Nephron progenitor cell (in vitro differentiated cells): ENCODE measurements around the gene TMEM8B.

Source experiments
- DNase-seq: peaks from one replicate; pipeline ENCODE4 v3.0.0; 2021
- H3K27ac Mint-ChIP-seq: 2 replicates; pipeline ENCODE4 v1.8.0; 2021; ENCODE audit warnings: mild to moderate bottlenecking, moderate library complexity, mixed read lengths
- H3K27me3 Mint-ChIP-seq: 2 replicates; pipeline ENCODE4 v1.8.0; 2021; ENCODE audit warnings: mild to moderate bottlenecking, low read depth, mixed read lengths; ENCODE audit not compliant: poor library complexity
- H3K36me3 Mint-ChIP-seq: 2 replicates; pipeline ENCODE4 v1.8.0; 2021; ENCODE audit warnings: low read depth, mixed read lengths
- H3K4me1 Mint-ChIP-seq: 2 replicates; pipeline ENCODE4 v1.8.0; 2021; ENCODE audit warnings: mixed read lengths
- H3K4me3 Mint-ChIP-seq: 2 replicates; pipeline ENCODE4 v1.8.0; 2021; ENCODE audit warnings: mild to moderate bottlenecking, moderate library complexity, mixed read lengths
- H3K9me3 Mint-ChIP-seq: 2 replicates; pipeline ENCODE4 v1.8.0; 2021; ENCODE audit warnings: mild to moderate bottlenecking, moderate library complexity, mixed read lengths
- TF ChIP-seq, protein P1 (sequence below): fragments of 200-600 bp; sonication (generic); IDR thresholded peaks from 2 replicates; pipeline ENCODE4 v1.5.0; 2021; ENCODE audit warnings: antibody characterized with exemption

TMEM8B gene

GRCh38 chr9:35903049-35903448, 74.0 kb downstream of the TMEM8B start:
- no peaks in the 10 kb centered on the region for H3K9me3 Mint-ChIP-seq
- H3K4me1 Mint-ChIP-seq = peaks cover 45% of the 10 kb centered on the region
- no peak overlapping the region for H3K4me3 Mint-ChIP-seq
- DNase-seq = no peak
- H3K27me3 Mint-ChIP-seq = peaks cover 41% of the 10 kb centered on the region
- H3K36me3 Mint-ChIP-seq = no peaks in the 10 kb centered on the region
- TF ChIP-seq, protein P1, sequence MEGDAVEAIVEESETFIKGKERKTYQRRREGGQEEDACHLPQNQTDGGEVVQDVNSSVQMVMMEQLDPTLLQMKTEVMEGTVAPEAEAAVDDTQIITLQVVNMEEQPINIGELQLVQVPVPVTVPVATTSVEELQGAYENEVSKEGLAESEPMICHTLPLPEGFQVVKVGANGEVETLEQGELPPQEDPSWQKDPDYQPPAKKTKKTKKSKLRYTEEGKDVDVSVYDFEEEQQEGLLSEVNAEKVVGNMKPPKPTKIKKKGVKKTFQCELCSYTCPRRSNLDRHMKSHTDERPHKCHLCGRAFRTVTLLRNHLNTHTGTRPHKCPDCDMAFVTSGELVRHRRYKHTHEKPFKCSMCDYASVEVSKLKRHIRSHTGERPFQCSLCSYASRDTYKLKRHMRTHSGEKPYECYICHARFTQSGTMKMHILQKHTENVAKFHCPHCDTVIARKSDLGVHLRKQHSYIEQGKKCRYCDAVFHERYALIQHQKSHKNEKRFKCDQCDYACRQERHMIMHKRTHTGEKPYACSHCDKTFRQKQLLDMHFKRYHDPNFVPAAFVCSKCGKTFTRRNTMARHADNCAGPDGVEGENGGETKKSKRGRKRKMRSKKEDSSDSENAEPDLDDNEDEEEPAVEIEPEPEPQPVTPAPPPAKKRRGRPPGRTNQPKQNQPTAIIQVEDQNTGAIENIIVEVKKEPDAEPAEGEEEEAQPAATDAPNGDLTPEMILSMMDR = peak; percentile 59
- H3K27ac Mint-ChIP-seq = no peak overlapping the region

DNA sequence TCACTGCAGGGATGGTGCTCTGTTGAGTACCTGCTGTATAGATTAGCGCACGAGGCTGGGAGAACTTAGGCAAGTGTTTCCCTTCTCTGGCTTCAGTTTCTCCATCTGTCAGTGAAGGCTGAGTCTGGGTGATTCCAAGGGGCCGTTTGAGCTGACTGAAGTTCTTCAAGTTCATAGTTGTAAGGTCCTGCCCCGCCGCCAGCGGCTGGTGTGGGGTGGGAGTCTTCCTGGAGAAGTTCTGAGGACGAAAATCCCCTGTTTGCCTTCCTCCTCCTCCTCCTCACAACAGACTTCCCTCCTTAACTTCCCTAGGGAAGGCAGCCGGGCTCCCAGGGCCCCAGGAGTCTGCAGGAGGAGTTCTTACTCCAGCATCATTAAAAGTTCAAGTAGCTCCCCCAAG, 75.3 kb downstream of the TMEM8B start:
- H3K27me3 Mint-ChIP-seq = peaks cover 34% of the 10 kb centered on the region
- TF ChIP-seq, protein P1 = no peak
- DNase-seq = no peak
- H3K27ac Mint-ChIP-seq = no peak overlapping the region
- H3K4me3 Mint-ChIP-seq = no peak overlapping the region
- no peaks in the 10 kb centered on the region for H3K9me3 Mint-ChIP-seq
- peaks cover 58% of the 10 kb centered on the region for H3K4me1 Mint-ChIP-seq
- H3K36me3 Mint-ChIP-seq = no peaks in the 10 kb centered on the region

- DNase-seq = no peak
- Mint-ChIP-seq H3K36me3 (no peaks in the 10 kb centered on the region), H3K4me3 (peak overlapping the region; percentile 5), H3K4me1 (peaks cover 63% of the 10 kb centered on the region), H3K9me3 (no peaks in the 10 kb centered on the region), H3K27me3 (peaks cover 31% of the 10 kb centered on the region), H3K27ac (peak overlapping the region; percentile 86)
- TF ChIP-seq, protein P1 = no peak
These were observed 76.2 kb downstream of the TMEM8B start for GRCh38 chr9:35905051-35905781.

- Mint-ChIP-seq H3K4me3 (peak within 1 kb of the TSS; percentile 47), H3K27ac (peak within 1 kb of the TSS; percentile 97), H3K4me1 (peaks cover 71% of the 10 kb centered on the region), H3K27me3 (peaks cover 22% of the 10 kb centered on the region), H3K36me3 (no peaks in the 10 kb centered on the region), H3K9me3 (no peaks in the 10 kb centered on the region)
- TF ChIP-seq, protein P1 = no peak
- no peak for DNase-seq
These were observed 77.1 kb downstream of the TMEM8B start, which contains the start of gene HRCT1 for GRCh38 chr9:35905912-35906679. Gene HRCT1 (plus strand): TSS chr9:35906202. CDS start chr9:35906288, 86 bp downstream.

DNA sequence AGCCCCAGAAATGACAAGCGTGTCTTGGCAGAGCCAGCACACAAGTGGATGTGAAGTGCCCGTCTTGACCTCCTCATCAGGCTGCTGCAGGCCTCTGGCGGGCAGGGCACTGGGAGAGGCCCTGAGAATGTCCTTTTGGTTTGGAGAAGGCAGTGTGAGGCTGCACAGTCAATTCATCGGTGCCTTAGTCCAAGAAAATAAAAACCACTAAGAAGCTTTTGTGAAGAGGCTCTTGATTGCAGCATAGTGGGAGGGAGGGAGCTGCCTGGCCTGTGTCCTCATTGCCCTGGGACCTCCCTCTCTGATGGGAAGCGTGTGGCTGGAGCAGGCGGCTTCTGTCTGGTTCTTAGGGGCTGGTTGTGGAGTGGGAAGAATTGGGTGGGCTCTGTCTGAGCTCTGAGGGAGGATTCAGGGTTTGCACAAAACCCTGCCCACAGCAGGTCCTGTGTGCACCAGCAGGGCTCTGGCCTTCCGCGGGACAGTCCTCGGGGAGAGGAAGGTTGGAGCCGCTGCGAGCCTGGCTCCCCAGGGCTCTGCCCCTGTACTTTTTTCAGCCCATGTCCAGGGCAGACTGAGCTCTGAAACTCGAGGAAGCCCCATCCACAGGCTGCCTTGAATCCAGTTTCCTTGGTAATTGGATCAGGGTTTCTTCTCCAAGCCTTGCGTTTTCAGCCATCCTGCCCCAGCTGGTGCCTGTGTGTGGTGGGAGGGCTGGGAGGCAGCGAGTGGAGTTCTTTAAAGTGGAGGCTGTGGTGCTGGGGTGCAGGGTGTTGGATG, 78.1 kb downstream of the TMEM8B start:
- Mint-ChIP-seq H3K9me3 (no peaks in the 10 kb centered on the region), H3K4me3 (peak overlapping the region; percentile 47), H3K27me3 (peaks cover 15% of the 10 kb centered on the region), H3K4me1 (peaks cover 72% of the 10 kb centered on the region), H3K27ac (peak overlapping the region; percentile 97), H3K36me3 (no peaks in the 10 kb centered on the region)
- DNase-seq = no peak
- TF ChIP-seq, protein P1 = no peak
